C4-2B (cell line): ENCODE measurements around the gene PLA2R1.

Experiments
- ZFX ChIP-seq: fragments of 450-650 bp; IDR thresholded peaks from 2 replicates; pipeline ENCODE4 v1.6.1; 2017
- TF ChIP-seq, protein P1 (sequence below): fragments of 450-650 bp; conservative IDR thresholded peaks from 2 replicates; pipeline ENCODE4 v1.5.1; 2017; ENCODE audit warnings: mild to moderate bottlenecking

DNA sequence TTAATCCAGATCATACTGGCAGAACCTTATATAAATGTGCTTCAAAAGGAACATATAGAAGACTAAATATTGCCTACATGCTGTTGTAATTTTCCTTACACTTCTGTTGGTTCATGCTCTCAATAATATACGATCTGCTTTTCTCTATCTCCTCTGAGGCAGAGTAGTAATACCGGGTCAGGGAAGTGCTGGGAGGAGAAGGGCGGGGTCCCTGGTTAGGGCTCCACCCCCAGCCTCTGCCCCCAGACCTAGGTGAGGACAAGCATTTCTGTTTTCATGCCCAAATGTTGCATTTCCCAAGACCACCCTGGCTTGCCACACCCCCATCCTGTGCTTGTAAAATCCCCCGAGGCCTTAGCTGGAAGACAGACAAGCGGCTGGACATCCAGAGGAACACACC is 55.3 kb downstream of the PLA2R1 start:
- TF ChIP-seq, protein P1, sequence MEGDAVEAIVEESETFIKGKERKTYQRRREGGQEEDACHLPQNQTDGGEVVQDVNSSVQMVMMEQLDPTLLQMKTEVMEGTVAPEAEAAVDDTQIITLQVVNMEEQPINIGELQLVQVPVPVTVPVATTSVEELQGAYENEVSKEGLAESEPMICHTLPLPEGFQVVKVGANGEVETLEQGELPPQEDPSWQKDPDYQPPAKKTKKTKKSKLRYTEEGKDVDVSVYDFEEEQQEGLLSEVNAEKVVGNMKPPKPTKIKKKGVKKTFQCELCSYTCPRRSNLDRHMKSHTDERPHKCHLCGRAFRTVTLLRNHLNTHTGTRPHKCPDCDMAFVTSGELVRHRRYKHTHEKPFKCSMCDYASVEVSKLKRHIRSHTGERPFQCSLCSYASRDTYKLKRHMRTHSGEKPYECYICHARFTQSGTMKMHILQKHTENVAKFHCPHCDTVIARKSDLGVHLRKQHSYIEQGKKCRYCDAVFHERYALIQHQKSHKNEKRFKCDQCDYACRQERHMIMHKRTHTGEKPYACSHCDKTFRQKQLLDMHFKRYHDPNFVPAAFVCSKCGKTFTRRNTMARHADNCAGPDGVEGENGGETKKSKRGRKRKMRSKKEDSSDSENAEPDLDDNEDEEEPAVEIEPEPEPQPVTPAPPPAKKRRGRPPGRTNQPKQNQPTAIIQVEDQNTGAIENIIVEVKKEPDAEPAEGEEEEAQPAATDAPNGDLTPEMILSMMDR: no peak
- no peak for TF ChIP-seq ZFX
